Adrenal gland (tissue), 12 donors: ENCODE data around the gene SPPL3. TPM values are rescaled to one million over a fixed set of nuclear protein-coding genes. Genes with fewer than 3 reads are reported as not detected.

Experiments used
- DNase-seq, 7 donors: peaks; one replicate each; pipeline ENCODE4 v3.0.0-alpha.2; 2019 to 2020
- H3K27ac ChIP-seq, 5 donors: fragments of 200-600 bp; sonication (generic) in 4 of 5; 1 replicate in 3 of 5; 2 replicates in 2 of 5; pipeline versions ENCODE4 v1.5.1 to v1.8.0; 2016 to 2020; ENCODE audit warnings: mild to moderate bottlenecking in 1 of 5
- H3K27me3 ChIP-seq: fragments of 200-600 bp; 2 replicates; pipeline ENCODE4 v1.8.0; 2021
- H3K36me3 ChIP-seq, 2 donors: fragments of 200-600 bp; replicated peaks in 1 of 2; 1 replicate in 1 of 2; 2 replicates in 1 of 2; pipeline versions ENCODE4 v1.5.1 to v1.8.0; 2018 to 2022
- H3K4me1 ChIP-seq, 2 donors: fragments of 200-600 bp; replicated peaks in 1 of 2; 1 replicate in 1 of 2; 2 replicates in 1 of 2; pipeline versions ENCODE4 v1.5.1 to v1.8.0; 2018 to 2021
- H3K4me3 ChIP-seq, 4 donors: fragments of 200-600 bp; sonication (generic) in 3 of 4; one replicate each; pipeline ENCODE4 v1.5.1; 2016 to 2018
- H3K9me3 ChIP-seq, 3 donors: fragments of 200-600 bp; sonication (generic) in 1 of 3; replicated peaks in 1 of 3; 1 replicate in 2 of 3; 2 replicates in 1 of 3; pipeline versions ENCODE4 v1.5.1 to v1.8.0; 2016 to 2021
- CTCF ChIP-seq, 6 experiments: fragments of 450-650 bp in 4 of 6; fragments of 200-600 bp in 2 of 6; sonication (generic) in 1 of 6; IDR thresholded peaks; 1 replicate in 5 of 6; 2 replicates in 1 of 6; pipeline versions ENCODE4 v1.5.1 to v1.8.0; 2016 to 2021; ENCODE audit warnings: antibody characterized with exemption in 6 of 6, mild to moderate bottlenecking in 2 of 6, moderate library complexity in 1 of 6
- POLR2A ChIP-seq, 2 donors: fragments of 450-650 bp; IDR thresholded peaks; one replicate each; pipeline ENCODE4 v1.6.1; 2017; ENCODE audit warnings: antibody characterized with exemption in 2 of 2, mild to moderate bottlenecking in 2 of 2, moderate library complexity in 1 of 2
- WGBS, 4 donors: extraction: QIAGEN DNeasy Blood & Tissue Kit in 2 of 4; methylation state at CpG; one replicate each; pipeline versions ENCODE4 v1.1.5 to v1.1.7; 2013 to 2017; 5-methylcytosine and 5-hydroxymethylcytosine counted together
- intact Hi-C, 2 donors: fragments of 100-400 bp; cut with DNase I; formaldehyde crosslinking; loops; one replicate each; pipeline versions ENCODE4 v1.14.1 to v1.15.0; 2022 to 2023
- polyA plus RNA-seq, 3 donors: library from polyadenylated mRNA; stranded (reverse); fragments of 200-250 nt in 2 of 3; fragments of 350-450 nt in 1 of 3; fragmentation: Illumina TruSeq in 1 of 3; extraction: RNeasy Lipid Tissue Mini Kit (QIAGEN cat#74804) in 1 of 3; gene quantifications; one replicate each; pipeline ENCODE4 v1.2.3, GENCODE V29; 2013 to 2014
- total RNA-seq, 9 donors: library from RNA; depleted of rRNA in 4 of 9; stranded (reverse); fragments of >200 nt in 4 of 9; fragments of 120-200 nt in 1 of 9; fragmentation: NEBNext Ultra II Directional in 1 of 9; extraction: Animal tissue kit (Norgen Biotek cat#: 25700) in 1 of 9; gene quantifications; one replicate each; pipeline versions ENCODE4 v1.1.0 to v1.2.4, GENCODE V29; 2013 to 2023
- donor health status: healthy with polysubstance abuse.
- donor health status: Bipolar disorder and iron deficiency.
- donor health status: DM: yes; HTN: yes; CAD: no.
- donor health status: DM: no; HTN: no; CAD: no.
- donor health status: DM: no; HTN: no; CAD: no.
- donor health status: DM: yes; HTN: yes; CAD: no.

Gene SPPL3
- total and polyA plus RNA-seq, 12 donors = 10.5 to 50.6 (median 21.3) TPM

GRCh38 chr12:120866108-120866507 lies 38.0 kb downstream of the SPPL3 start:
- Histone ChIP-seq H3K36me3 (no peaks in the 10 kb centered on the region), H3K27me3 (no peaks in the 10 kb centered on the region), H3K4me1 (peaks cover 0 to 13% of the 10 kb centered on the region in 2 donors), H3K4me3 (no peak overlapping the region), H3K9me3 (no peaks in the 10 kb centered on the region), H3K27ac (no peak overlapping the region)
- DNase-seq = no peak
- 71 to 77% (median 76%) methylated on average over 4 of the region's 4 CpGs for WGBS, 4 donors
- no peak for TF ChIP-seq CTCF (IDR thresholded peaks at IDR 0.05)
- no peak for TF ChIP-seq POLR2A (IDR thresholded peaks at IDR 0.05)
- intact Hi-C loops = no loop called here

GRCh38 chr12:120865098-120865497 lies 39.1 kb downstream of the SPPL3 start:
- Histone ChIP-seq H3K36me3 (no peaks in the 10 kb centered on the region), H3K4me1 (peaks cover 0 to 13% of the 10 kb centered on the region in 2 donors), H3K27ac (no peak overlapping the region), H3K9me3 (no peaks in the 10 kb centered on the region), H3K4me3 (no peak overlapping the region), H3K27me3 (no peaks in the 10 kb centered on the region)
- no peak for DNase-seq
- WGBS, 4 donors = 91 to 94% (median 93%) methylated on average over 3 of the region's 3 CpGs
- intact Hi-C loops = no loop called here
- TF ChIP-seq POLR2A (IDR thresholded peaks at IDR 0.05) (no peak), CTCF (IDR thresholded peaks at IDR 0.05) (no peak)

- Histone ChIP-seq H3K9me3 (no peaks in the 10 kb centered on the region), H3K27me3 (no peaks in the 10 kb centered on the region), H3K4me1 (peaks cover 0 to 13% of the 10 kb centered on the region in 2 donors), H3K27ac (no peak overlapping the region), H3K4me3 (no peak overlapping the region), H3K36me3 (no peaks in the 10 kb centered on the region)
- 73 to 100% (median 89%) methylated on average over 1 of the region's 1 CpG for WGBS, 4 donors
- TF ChIP-seq CTCF (IDR thresholded peaks at IDR 0.05) (no peak), POLR2A (IDR thresholded peaks at IDR 0.05) (no peak)
- intact Hi-C loops = no loop called here
- DNase-seq = no peak
These were observed 41.5 kb downstream of the SPPL3 start for GRCh38 chr12:120862664-120863063.

- Histone ChIP-seq H3K27me3 (no peaks in the 10 kb centered on the region), H3K9me3 (no peaks in the 10 kb centered on the region), H3K4me1 (peaks cover 0 to 10% of the 10 kb centered on the region in 2 donors), H3K27ac (no peak overlapping the region), H3K36me3 (no peaks in the 10 kb centered on the region), H3K4me3 (no peak overlapping the region)
- DNase-seq = no peak
- intact Hi-C loops = no loop called here
- TF ChIP-seq CTCF (IDR thresholded peaks at IDR 0.05) (no peak), POLR2A (IDR thresholded peaks at IDR 0.05) (no peak)
- WGBS, 4 donors = 85 to 95% (median 95%) methylated on average over 3 of the region's 3 CpGs
These were observed 42.9 kb downstream of the SPPL3 start for GRCh38 chr12:120861074-120861795.
